ENCODE data around the gene NR1H3. TPM values are rescaled to one million over a fixed set of nuclear protein-coding genes. Genes with fewer than 3 reads are reported as not detected.
A peak's percentile ranks its signal among the peaks of the same experiment; 100 is the strongest.

Gene NR1H3
- polyA plus RNA-seq, 1 of the 3 experiments (the other 2 are of a cell fraction) = 7.3 TPM

DNA sequence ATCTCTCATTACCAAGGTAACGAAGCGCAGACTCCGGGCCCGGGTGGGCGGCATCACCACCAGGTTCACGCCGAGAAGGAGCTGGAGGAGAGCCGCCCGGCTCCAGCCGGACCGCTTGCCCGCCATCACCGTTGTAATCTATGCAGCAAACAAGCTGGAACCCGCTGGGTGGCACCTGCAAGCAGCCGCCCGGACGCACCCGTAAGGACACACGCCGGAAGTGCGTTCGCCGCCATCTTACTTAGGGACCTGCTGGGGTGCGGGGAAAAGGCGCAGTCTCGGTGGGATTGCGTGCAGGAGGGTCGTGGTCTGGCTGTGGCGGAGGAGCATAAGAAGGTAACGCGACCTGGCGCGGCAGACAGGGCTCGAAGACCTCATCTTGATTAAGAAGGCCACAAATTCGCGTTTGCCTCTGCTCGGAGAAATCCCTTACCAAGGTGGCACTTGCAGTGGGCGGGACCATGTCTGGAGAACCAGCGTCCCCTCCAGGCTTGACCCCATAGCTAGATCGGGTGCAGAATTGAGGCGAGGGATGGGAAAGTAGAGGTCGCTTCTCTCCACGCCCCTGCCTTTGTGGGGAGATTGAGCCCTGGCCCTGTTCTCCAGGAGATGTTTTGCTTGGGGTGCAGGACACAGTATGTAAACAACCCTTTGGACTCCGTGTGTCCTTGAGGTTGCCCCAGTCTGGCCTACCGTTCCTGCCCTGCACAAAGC lies 9.0 kb upstream of the NR1H3 start, which contains the start of gene ACP2 (continued):
- TF ChIP-seq USF1 (IDR thresholded peaks at IDR 0.05; ENCODE audit: borderline replicate concordance, low read depth) (peak; percentile 26; the same call in 1 of the 2 replicates), SIN3A (IDR thresholded peaks at IDR 0.05; ENCODE audit: borderline replicate concordance, low read depth, low read length) (peak; percentile 81), FOXM1 (IDR thresholded peaks at IDR 0.05; ENCODE audit: low read depth) (no peak), MXI1 (IDR thresholded peaks at IDR 0.05; ENCODE audit: low read depth, low read length) (peak; percentile 78), RFX5 (IDR thresholded peaks at IDR 0.05; ENCODE audit: low read length) (no peak), RAD21 (IDR thresholded peaks at IDR 0.05; ENCODE audit: low read length) (peak; percentile 10; the same call in 1 of the 2 replicates), SMC3 (IDR thresholded peaks at IDR 0.05; ENCODE audit: low read depth, low read length) (peak; percentile 37; the same call in 1 of the 2 replicates), TAF1 (IDR thresholded peaks at IDR 0.05; ENCODE audit: borderline replicate concordance, low read depth, low read length) (peak; percentile 99), GATA2 (CRISPR knock-in tag; IDR thresholded peaks at IDR 0.05) (peak; percentile 57; the same call in 1 of the 2 replicates), TCF12 (IDR thresholded peaks at IDR 0.05) (peak; percentile 41; the same call in 1 of the 2 replicates), GABPA (IDR thresholded peaks at IDR 0.05; ENCODE audit: low read depth) (peak; percentile 97)

- H3K9me2 ChIP-seq = no peaks in the 10 kb centered on the region
- POLR2A ChIA-PET = interaction anchor here (0.9 to 3.4 kb wide), 11 partner anchors 10 to 72 kb away, joined by 3 to 48 read pairs (median 8); partner anchors contain the start of genes ARFGAP2, DDB2 and PACSIN3
- no peaks in the 10 kb centered on the region for H3K27me3 ChIP-seq (ENCODE audit: insufficient read depth)
- H3K9me3 ChIP-seq = no peaks in the 10 kb centered on the region
- H3F3A ChIP-seq (replicated peaks; ENCODE audit: insufficient read depth) = no peaks in the 10 kb centered on the region
- H3K4me1 ChIP-seq (ENCODE audit: control insufficient read depth in 1 of 2, insufficient read depth in 2 of 2, low read depth in 1 of 2, low read length in 1 of 2) = peaks cover 12 to 18% of the 10 kb centered on the region in 2 experiments
- 49% methylated on average over 3 of the region's 3 CpGs for WGBS (ENCODE audit: low lambda C conversion rate)
- peaks cover 19% of the 10 kb centered on the region for H3K79me2 ChIP-seq (ENCODE audit: insufficient read depth)
- peak overlapping the region; percentile 88 for H3K4me2 ChIP-seq
- H2AFZ ChIP-seq (ENCODE audit: low read depth) = peak overlapping the region; percentile 92; the same call in 1 of the 2 replicates
- H4K20me1 ChIP-seq (ENCODE audit: insufficient read depth) = no peaks in the 10 kb centered on the region
- peak overlapping the region; percentile 75 to 92 for H3K4me3 ChIP-seq (ENCODE audit: low read depth in 2 of 2, low read length in 1 of 2)
- DNase-seq = no peak
- H3K27ac ChIP-seq (ENCODE audit: low read depth in 2 of 2, low read length in 1 of 2) = peak overlapping the region in 1 of 2 experiments; percentile 96; a peak in 2 of 4 replicates
- peak overlapping the region; percentile 92 for H3K9ac ChIP-seq
- CTCF ChIA-PET = interaction anchor here (0.9 to 4.2 kb wide), 10 partner anchors 9 to 144 kb away, joined by 3 to 38 read pairs (median 18); partner anchors contain the start of genes ARFGAP2, DDB2, NR1H3 and PACSIN3
- peaks cover 4 to 11% of the 10 kb centered on the region in 2 experiments for H3K36me3 ChIP-seq (replicated peaks in 1 of 2; ENCODE audit: control insufficient read depth in 1 of 2, insufficient read depth in 2 of 2, low read length in 1 of 2)
- no peak for TF ChIP-seq CHD2 (IDR thresholded peaks at IDR 0.05; ENCODE audit: low read length, partially characterized antibody)
- no peak for TF ChIP-seq YY1 (IDR thresholded peaks at IDR 0.05; ENCODE audit: low read depth)
- no peak for TF ChIP-seq FOSL2 (IDR thresholded peaks at IDR 0.05; ENCODE audit: borderline replicate concordance, low read depth)
- TF ChIP-seq, protein P1, sequence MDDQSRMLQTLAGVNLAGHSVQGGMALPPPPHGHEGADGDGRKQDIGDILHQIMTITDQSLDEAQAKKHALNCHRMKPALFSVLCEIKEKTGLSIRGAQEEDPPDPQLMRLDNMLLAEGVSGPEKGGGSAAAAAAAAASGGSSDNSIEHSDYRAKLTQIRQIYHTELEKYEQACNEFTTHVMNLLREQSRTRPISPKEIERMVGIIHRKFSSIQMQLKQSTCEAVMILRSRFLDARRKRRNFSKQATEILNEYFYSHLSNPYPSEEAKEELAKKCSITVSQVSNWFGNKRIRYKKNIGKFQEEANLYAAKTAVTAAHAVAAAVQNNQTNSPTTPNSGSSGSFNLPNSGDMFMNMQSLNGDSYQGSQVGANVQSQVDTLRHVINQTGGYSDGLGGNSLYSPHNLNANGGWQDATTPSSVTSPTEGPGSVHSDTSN (IDR thresholded peaks at IDR 0.05) = no peak
- TF ChIP-seq MEF2A (IDR thresholded peaks at IDR 0.05; ENCODE audit: borderline replicate concordance, low read depth) = no peak
- TF ChIP-seq REST (IDR thresholded peaks at IDR 0.05; ENCODE audit: low read depth, low read length) = no peak
- TF ChIP-seq FOXM1 (IDR thresholded peaks at IDR 0.05; ENCODE audit: low read depth) = no peak
- no peak for TF ChIP-seq TCF12 (IDR thresholded peaks at IDR 0.05)
- no peak for TF ChIP-seq FOXJ3 (CRISPR knock-in tag; IDR thresholded peaks at IDR 0.05)
- no peak for TF ChIP-seq USF1 (IDR thresholded peaks at IDR 0.05; ENCODE audit: borderline replicate concordance, low read depth)
- no peak for TF ChIP-seq MAX (IDR thresholded peaks at IDR 0.05; ENCODE audit: low read depth)
- TF ChIP-seq SMC3 (IDR thresholded peaks at IDR 0.05; ENCODE audit: low read depth, low read length) = no peak
- no peak for TF ChIP-seq MXI1 (IDR thresholded peaks at IDR 0.05; ENCODE audit: low read depth, low read length)
- TF ChIP-seq RXRA (IDR thresholded peaks at IDR 0.05; ENCODE audit: borderline replicate concordance, low read depth) = no peak
- TF ChIP-seq RAD21 (IDR thresholded peaks at IDR 0.05; ENCODE audit: low read length) = no peak
- no peak for TF ChIP-seq RCOR1 (IDR thresholded peaks at IDR 0.05; ENCODE audit: low read length)
- no peak for TF ChIP-seq TAF1 (IDR thresholded peaks at IDR 0.05; ENCODE audit: borderline replicate concordance, low read depth, low read length)
- no peak for TF ChIP-seq EP300 (IDR thresholded peaks at IDR 0.05; ENCODE audit: borderline replicate concordance in 1 of 2, low read depth in 1 of 2, low read length in 1 of 2)
Observed at GRCh38 chr11:47249378-47249715, 8.4 kb upstream of the NR1H3 start.

All from SK-N-SH (cell line).